SK-N-SH (cell line): Measurements from ENCODE around the gene AP1M2.

Experiments
- ELF1 ChIP-seq: IDR thresholded peaks from 2 replicates; pipeline ENCODE4 v1.4.0; 2012
- EP300 ChIP-seq, 2 experiments: IDR thresholded peaks; 2 replicates each; pipeline versions ENCODE4 v1.4.0 to v1.6.1; 2012; ENCODE audit warnings: borderline replicate concordance in 1 of 2, low read depth in 1 of 2, low read length in 1 of 2
- FOXM1 ChIP-seq: IDR thresholded peaks from 2 replicates; pipeline ENCODE4 v1.4.0; 2012; ENCODE audit warnings: low read depth, mild to moderate bottlenecking
- GABPA ChIP-seq: IDR thresholded peaks from 2 replicates; pipeline ENCODE4 v1.4.0; 2012; ENCODE audit warnings: low read depth, mild to moderate bottlenecking
- POLR2AphosphoS5 ChIP-seq: IDR thresholded peaks from 2 replicates; pipeline ENCODE4 v1.6.1; 2012; ENCODE audit warnings: low read depth, low read length
- SMC3 ChIP-seq: IDR thresholded peaks from 2 replicates; pipeline ENCODE4 v1.6.1; 2012; ENCODE audit warnings: low read depth, low read length, improper control_type of control experiment
- TF ChIP-seq, protein P1 (sequence below): IDR thresholded peaks from 2 replicates; pipeline ENCODE4 v1.6.1; 2012; ENCODE audit warnings: mild to moderate bottlenecking, low read depth, low read length, moderate library complexity
- TF ChIP-seq, protein P2 (sequence below): IDR thresholded peaks from 2 replicates; pipeline ENCODE4 v1.4.0; 2012; ENCODE audit warnings: low read depth, borderline replicate concordance

DNA sequence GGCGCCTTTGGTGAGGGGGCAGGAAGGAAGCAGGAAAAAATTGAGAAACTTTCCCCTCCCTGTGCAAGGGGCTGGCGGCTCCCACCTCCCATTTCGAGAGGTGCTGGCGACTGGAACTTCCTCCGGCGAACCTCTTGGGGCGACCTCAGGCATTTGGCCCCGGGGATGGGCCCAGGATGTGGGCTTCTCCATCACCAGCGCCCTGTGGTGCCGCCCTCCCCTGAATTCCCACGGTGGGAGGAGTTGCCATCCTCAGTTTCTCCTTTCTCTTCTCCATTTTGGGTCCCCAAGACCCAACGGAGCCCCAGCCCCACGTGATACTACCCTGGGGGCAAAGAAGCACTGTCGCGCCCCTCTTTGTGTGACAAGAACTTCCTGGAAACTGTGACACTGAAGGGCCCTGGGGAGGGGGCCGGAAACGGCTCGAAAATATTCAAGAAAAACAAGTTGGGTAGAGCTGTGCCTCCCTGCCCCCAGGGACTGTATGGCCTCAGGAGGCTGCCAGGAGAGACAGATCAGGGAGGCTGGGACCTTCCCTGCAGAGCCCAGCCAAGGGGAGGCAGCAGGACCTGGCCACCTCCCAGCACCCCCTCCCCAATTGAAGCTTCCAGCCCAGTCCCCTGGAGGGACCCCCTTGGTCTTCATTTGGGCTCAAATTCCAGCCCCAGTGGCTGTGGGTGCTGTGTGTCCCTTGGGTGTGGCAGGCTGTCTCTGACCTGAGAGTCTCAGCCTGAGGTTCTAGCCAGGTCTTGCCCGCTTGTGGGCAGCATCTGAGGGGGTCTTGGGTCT, 16.2 kb upstream of the AP1M2 start:
- TF ChIP-seq ELF1 (no peak), GABPA (no peak), FOXM1 (no peak), EP300 (IDR thresholded peaks at IDR 0.05; ENCODE audit: borderline replicate concordance in 1 of 2, low read depth in 1 of 2, low read length in 1 of 2) (no peak), SMC3 (no peak), POLR2AphosphoS5 (no peak)
- TF ChIP-seq, protein P1, sequence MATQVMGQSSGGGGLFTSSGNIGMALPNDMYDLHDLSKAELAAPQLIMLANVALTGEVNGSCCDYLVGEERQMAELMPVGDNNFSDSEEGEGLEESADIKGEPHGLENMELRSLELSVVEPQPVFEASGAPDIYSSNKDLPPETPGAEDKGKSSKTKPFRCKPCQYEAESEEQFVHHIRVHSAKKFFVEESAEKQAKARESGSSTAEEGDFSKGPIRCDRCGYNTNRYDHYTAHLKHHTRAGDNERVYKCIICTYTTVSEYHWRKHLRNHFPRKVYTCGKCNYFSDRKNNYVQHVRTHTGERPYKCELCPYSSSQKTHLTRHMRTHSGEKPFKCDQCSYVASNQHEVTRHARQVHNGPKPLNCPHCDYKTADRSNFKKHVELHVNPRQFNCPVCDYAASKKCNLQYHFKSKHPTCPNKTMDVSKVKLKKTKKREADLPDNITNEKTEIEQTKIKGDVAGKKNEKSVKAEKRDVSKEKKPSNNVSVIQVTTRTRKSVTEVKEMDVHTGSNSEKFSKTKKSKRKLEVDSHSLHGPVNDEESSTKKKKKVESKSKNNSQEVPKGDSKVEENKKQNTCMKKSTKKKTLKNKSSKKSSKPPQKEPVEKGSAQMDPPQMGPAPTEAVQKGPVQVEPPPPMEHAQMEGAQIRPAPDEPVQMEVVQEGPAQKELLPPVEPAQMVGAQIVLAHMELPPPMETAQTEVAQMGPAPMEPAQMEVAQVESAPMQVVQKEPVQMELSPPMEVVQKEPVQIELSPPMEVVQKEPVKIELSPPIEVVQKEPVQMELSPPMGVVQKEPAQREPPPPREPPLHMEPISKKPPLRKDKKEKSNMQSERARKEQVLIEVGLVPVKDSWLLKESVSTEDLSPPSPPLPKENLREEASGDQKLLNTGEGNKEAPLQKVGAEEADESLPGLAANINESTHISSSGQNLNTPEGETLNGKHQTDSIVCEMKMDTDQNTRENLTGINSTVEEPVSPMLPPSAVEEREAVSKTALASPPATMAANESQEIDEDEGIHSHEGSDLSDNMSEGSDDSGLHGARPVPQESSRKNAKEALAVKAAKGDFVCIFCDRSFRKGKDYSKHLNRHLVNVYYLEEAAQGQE: no peak
- TF ChIP-seq, protein P2, sequence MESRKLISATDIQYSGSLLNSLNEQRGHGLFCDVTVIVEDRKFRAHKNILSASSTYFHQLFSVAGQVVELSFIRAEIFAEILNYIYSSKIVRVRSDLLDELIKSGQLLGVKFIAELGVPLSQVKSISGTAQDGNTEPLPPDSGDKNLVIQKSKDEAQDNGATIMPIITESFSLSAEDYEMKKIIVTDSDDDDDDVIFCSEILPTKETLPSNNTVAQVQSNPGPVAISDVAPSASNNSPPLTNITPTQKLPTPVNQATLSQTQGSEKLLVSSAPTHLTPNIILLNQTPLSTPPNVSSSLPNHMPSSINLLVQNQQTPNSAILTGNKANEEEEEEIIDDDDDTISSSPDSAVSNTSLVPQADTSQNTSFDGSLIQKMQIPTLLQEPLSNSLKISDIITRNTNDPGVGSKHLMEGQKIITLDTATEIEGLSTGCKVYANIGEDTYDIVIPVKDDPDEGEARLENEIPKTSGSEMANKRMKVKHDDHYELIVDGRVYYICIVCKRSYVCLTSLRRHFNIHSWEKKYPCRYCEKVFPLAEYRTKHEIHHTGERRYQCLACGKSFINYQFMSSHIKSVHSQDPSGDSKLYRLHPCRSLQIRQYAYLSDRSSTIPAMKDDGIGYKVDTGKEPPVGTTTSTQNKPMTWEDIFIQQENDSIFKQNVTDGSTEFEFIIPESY: no peak
